Right lobe of liver (tissue), 4 donors: Measurements from ENCODE around the gene NRIP1.

Source experiments
- CTCF ChIP-seq, 4 donors: fragments of 200-600 bp in 3 of 4; fragments of 450-650 bp in 1 of 4; IDR thresholded peaks; one replicate each; pipeline versions ENCODE4 v1.5.1 to v1.8.0; 2016 to 2022; ENCODE audit warnings: antibody characterized with exemption in 4 of 4, mild to moderate bottlenecking in 2 of 4
- POLR2A ChIP-seq: fragments of 450-650 bp; IDR thresholded peaks from one replicate; pipeline ENCODE4 v1.6.1; 2017; ENCODE audit warnings: antibody characterized with exemption, mild to moderate bottlenecking
- donor health status: DM: no; HTN: no; CAD: no.
- donor health status: DM: no; HTN: no; CAD: no.
- donor health status: DM: no; HTN: yes; CAD: no.

- TF ChIP-seq CTCF (IDR thresholded peaks at IDR 0.05) (no peak), POLR2A (no peak)
Measured at GRCh38 chr21:15000081-15000480, 64.7 kb downstream of the NRIP1 start.
